ENCODE results near the gene DYNC1LI1. TPM values are rescaled to one million over a fixed set of nuclear protein-coding genes. Genes with fewer than 3 reads are reported as not detected.
A peak's percentile ranks its signal among the peaks of the same experiment; 100 is the strongest.
"Not testable (repeated sequence)": the region's sequence is repeated elsewhere in the genome, so short reads cannot be mapped to it uniquely, and the experiment has no call there.

The DYNC1LI1 gene
- total RNA-seq, 1 experiment from 2014 or later, result 56.2 TPM

- Histone ChIP-seq H2BK20ac (ENCODE audit: low read depth, low read length, poor library complexity, severe bottlenecking) (no peak overlapping the region), H3K27ac (ENCODE audit: insufficient read length, low read depth, low read length) (no peak overlapping the region), H3K23me2 (ENCODE audit: insufficient read length, low read depth, low read length, poor library complexity, severe bottlenecking) (no peaks in the 10 kb centered on the region)
Observed at GRCh38 chr3:32583708-32584107, 13.1 kb upstream of the DYNC1LI1 start.

GRCh38 chr3:32578669-32579068, 8.0 kb upstream of the DYNC1LI1 start:
- not testable (repeated sequence) for H2BK5ac ChIP-seq (ENCODE audit: insufficient read length, low read length); H3K14ac ChIP-seq (ENCODE audit: insufficient read depth, low read length); H2AFZ ChIP-seq (ENCODE audit: low read length); H3K4me3 Mint-ChIP-seq; H3K27me3 ChIP-seq (ENCODE audit: insufficient read depth, low read length); H2BK15ac ChIP-seq (ENCODE audit: low read depth, low read length); H3K4ac ChIP-seq (ENCODE audit: low read depth, low read length); H3K79me2 ChIP-seq (ENCODE audit: insufficient read depth, low read length); H4K8ac ChIP-seq (replicated peaks; ENCODE audit: insufficient read length, low read depth, low read length); H2BK20ac ChIP-seq (ENCODE audit: low read depth, low read length, poor library complexity, severe bottlenecking); H3T11ph ChIP-seq (ENCODE audit: low read length); H3K4me2 ChIP-seq (ENCODE audit: insufficient read depth, insufficient read length, low read length); H3K4me1 ChIP-seq (ENCODE audit: insufficient read depth, low read length); H3K56ac ChIP-seq (ENCODE audit: insufficient read length, low read depth, low read length); H3K27me3 Mint-ChIP-seq (ENCODE audit: low read depth); H2AK5ac ChIP-seq (ENCODE audit: insufficient read length, low read length); H4K20me1 ChIP-seq (ENCODE audit: control insufficient read depth, insufficient read depth, insufficient read length); H3K79me1 ChIP-seq (ENCODE audit: insufficient read depth, low read depth, low read length, poor library complexity, severe bottlenecking); H3K9ac ChIP-seq (ENCODE audit: extremely low read depth, insufficient read length, low read length); DNase-seq; H3K23me2 ChIP-seq (ENCODE audit: insufficient read length, low read depth, low read length, poor library complexity, severe bottlenecking); H4K5ac ChIP-seq (ENCODE audit: insufficient read length, low read depth, low read length); H2BK120ac ChIP-seq (ENCODE audit: low read depth, low read length, poor library complexity, severe bottlenecking); H3K9me3 Mint-ChIP-seq; H3K27ac ChIP-seq (ENCODE audit: insufficient read length, low read depth, low read length); H3K27ac Mint-ChIP-seq; H3K9me3 ChIP-seq (ENCODE audit: control insufficient read depth, low read depth, low read length); H2BK12ac ChIP-seq (ENCODE audit: insufficient read length, low read depth, low read length); H3K4me1 Mint-ChIP-seq; H3K23ac ChIP-seq (ENCODE audit: insufficient read length, low read depth, low read length); H3K36me3 Mint-ChIP-seq (ENCODE audit: insufficient read depth in 1 of 3, low read depth in 3 of 3); H4K91ac ChIP-seq (ENCODE audit: insufficient read length, low read depth, low read length); H3K18ac ChIP-seq (ENCODE audit: insufficient read length, low read depth, low read length)
- WGBS (ENCODE audit: extremely low coverage, insufficient read length, low lambda C conversion rate), result no CpG with 5 or more reads among the region's 31 CpGs

More at GRCh38 chr3:32583708-32584107, 13.1 kb upstream of the DYNC1LI1 start:
- no peak for DNase-seq
- no peak overlapping the region for H3K4ac ChIP-seq (ENCODE audit: low read depth, low read length)
- no peak overlapping the region for H3K4me2 ChIP-seq (ENCODE audit: insufficient read depth, insufficient read length, low read length)
- Mint-ChIP-seq H3K36me3 (ENCODE audit: insufficient read depth in 1 of 3, low read depth in 3 of 3) (no peaks in the 10 kb centered on the region), H3K4me3 (no peak overlapping the region), H3K27me3 (ENCODE audit: low read depth) (no peaks in the 10 kb centered on the region; the same call in 1 of the 2 replicates), H3K27ac (0 out of 7 replicates have a peak overlapping the region, but pooled peaks of 1 of the 3 experiments have one; percentile 55), H3K4me1 (peaks cover 0 to 4% of the 10 kb centered on the region in 2 experiments; a peak in 1 of 4 replicates), H3K9me3 (no peaks in the 10 kb centered on the region)
- H2BK5ac ChIP-seq (ENCODE audit: insufficient read length, low read length), result no peak overlapping the region
- H4K91ac ChIP-seq (ENCODE audit: insufficient read length, low read depth, low read length), result no peak overlapping the region
- H2BK12ac ChIP-seq (ENCODE audit: insufficient read length, low read depth, low read length), result no peak overlapping the region
- H4K5ac ChIP-seq (ENCODE audit: insufficient read length, low read depth, low read length), result no peak overlapping the region
- H3K9ac ChIP-seq (ENCODE audit: extremely low read depth, insufficient read length, low read length), result no peak overlapping the region
- H3K14ac ChIP-seq (ENCODE audit: insufficient read depth, low read length), result no peak overlapping the region
- no peak overlapping the region for H3K18ac ChIP-seq (ENCODE audit: insufficient read length, low read depth, low read length)
- no peaks in the 10 kb centered on the region for H4K20me1 ChIP-seq (ENCODE audit: control insufficient read depth, insufficient read depth, insufficient read length)
- H3K4me1 ChIP-seq (ENCODE audit: insufficient read depth, low read length), result no peaks in the 10 kb centered on the region; the same call in 1 of the 2 replicates
- H3K79me2 ChIP-seq (ENCODE audit: insufficient read depth, low read length), result no peaks in the 10 kb centered on the region
- no peak overlapping the region for H3K56ac ChIP-seq (ENCODE audit: insufficient read length, low read depth, low read length)
- H2AK5ac ChIP-seq (ENCODE audit: insufficient read length, low read length), result no peak overlapping the region
- no peak overlapping the region for H3K23ac ChIP-seq (ENCODE audit: insufficient read length, low read depth, low read length)
- H3K27me3 ChIP-seq (ENCODE audit: insufficient read depth, low read length), result no peaks in the 10 kb centered on the region
- H4K8ac ChIP-seq (replicated peaks; ENCODE audit: insufficient read length, low read depth, low read length), result no peak overlapping the region
- no peak overlapping the region for H3T11ph ChIP-seq (ENCODE audit: low read length)
- H3K9me3 ChIP-seq (ENCODE audit: control insufficient read depth, low read depth, low read length), result no peaks in the 10 kb centered on the region
- no peak overlapping the region for H2AFZ ChIP-seq (ENCODE audit: low read length)
- H2BK120ac ChIP-seq (ENCODE audit: low read depth, low read length, poor library complexity, severe bottlenecking), result no peak overlapping the region
- H2BK15ac ChIP-seq (ENCODE audit: low read depth, low read length), result no peak overlapping the region
- no peak for TF ChIP-seq CTCF (conservative IDR thresholded peaks at IDR 0.05)
- H3K79me1 ChIP-seq (ENCODE audit: insufficient read depth, low read depth, low read length, poor library complexity, severe bottlenecking), result no peaks in the 10 kb centered on the region
- no CpG with 5 or more reads among the region's 3 CpGs for WGBS (ENCODE audit: extremely low coverage, insufficient read length, low lambda C conversion rate)

All from H9 (cell line).